ENCODE data around the gene SKIL. TPM values are rescaled to one million over a fixed set of nuclear protein-coding genes. Genes with fewer than 3 reads are reported as not detected.

The SKIL gene
- total RNA-seq, 4 donors from 2014 or later = 44.1 to 75.4 (median 58.9) TPM

GRCh38 chr3:170387950-170388349 is 30.4 kb downstream of the SKIL start:
- peaks cover 0 to 4% of the 10 kb centered on the region in 2 donors for H3K4me1 ChIP-seq
- no peak for DNase-seq
- TF ChIP-seq POLR2A (IDR thresholded peaks at IDR 0.05) (no peak), CTCF (IDR thresholded peaks at IDR 0.05) (peak in 1 of 6 experiments; percentile 7)
- H3K27me3 ChIP-seq = no peaks in the 10 kb centered on the region
- no peak overlapping the region for H3K27ac ChIP-seq
- intact Hi-C loops (cut with DNase I) = no loop called here
- H3K4me3 ChIP-seq (replicated peaks in 1 of 3) = no peak overlapping the region
- H3K9me3 ChIP-seq = no peaks in the 10 kb centered on the region
- H3K36me3 ChIP-seq = peaks cover 28 to 33% of the 10 kb centered on the region in 2 donors

- Histone ChIP-seq H3K9me3 (no peaks in the 10 kb centered on the region), H3K4me1 (no peaks in the 10 kb centered on the region), H3K27ac (no peak overlapping the region), H3K27me3 (no peaks in the 10 kb centered on the region), H3K36me3 (peaks cover 21 to 22% of the 10 kb centered on the region in 2 donors), H3K4me3 (replicated peaks in 1 of 3) (no peak overlapping the region)
- intact Hi-C loops (cut with DNase I) = no loop called here
- DNase-seq = no peak
- no peak for TF ChIP-seq POLR2A (IDR thresholded peaks at IDR 0.05)
- no peak for TF ChIP-seq CTCF (IDR thresholded peaks at IDR 0.05)
- 94 to 97% methylated on average over 4 of the region's 4 CpGs for WGBS, 2 donors
Observed at GRCh38 chr3:170391108-170391507, 33.6 kb downstream of the SKIL start.

GRCh38 chr3:170397685-170398084 is 40.2 kb downstream of the SKIL start:
- Histone ChIP-seq H3K9me3 (no peaks in the 10 kb centered on the region), H3K27me3 (no peaks in the 10 kb centered on the region), H3K36me3 (no peaks in the 10 kb centered on the region), H3K4me1 (peaks cover 0 to 5% of the 10 kb centered on the region in 2 donors), H3K4me3 (replicated peaks in 1 of 3) (no peak overlapping the region), H3K27ac (no peak overlapping the region)
- no peak for DNase-seq
- intact Hi-C loops (cut with DNase I) = no loop called here
- WGBS, 2 donors = 89 to 93% methylated on average over 6 of the region's 6 CpGs
- no peak for TF ChIP-seq POLR2A (IDR thresholded peaks at IDR 0.05)
- no peak for TF ChIP-seq CTCF (IDR thresholded peaks at IDR 0.05)

- H3K4me1 ChIP-seq = no peaks in the 10 kb centered on the region
- TF ChIP-seq CTCF (IDR thresholded peaks at IDR 0.05) (no peak), POLR2A (IDR thresholded peaks at IDR 0.05) (no peak)
- no peaks in the 10 kb centered on the region for H3K36me3 ChIP-seq
- intact Hi-C loops (cut with DNase I) = no loop called here
- H3K27me3 ChIP-seq = no peaks in the 10 kb centered on the region
- H3K9me3 ChIP-seq = no peaks in the 10 kb centered on the region
- DNase-seq = no peak
- no peak overlapping the region for H3K27ac ChIP-seq
- H3K4me3 ChIP-seq (replicated peaks in 1 of 3) = no peak overlapping the region
Observed at GRCh38 chr3:170405101-170405500, 47.6 kb downstream of the SKIL start.

GRCh38 chr3:170410428-170411029 is 53.0 kb downstream of the SKIL start:
- Histone ChIP-seq H3K4me1 (no peaks in the 10 kb centered on the region), H3K36me3 (no peaks in the 10 kb centered on the region), H3K27ac (no peak overlapping the region), H3K4me3 (replicated peaks in 1 of 3) (no peak overlapping the region), H3K27me3 (no peaks in the 10 kb centered on the region), H3K9me3 (no peaks in the 10 kb centered on the region)
- intact Hi-C loops (cut with DNase I) = loop anchor here (5.0 kb wide), 1 partner anchor 98 kb away; no protein-coding TSS in a partner anchor
- TF ChIP-seq CTCF (IDR thresholded peaks at IDR 0.05) (peak in 4 of 6 experiments; percentile 30 to 60 (median 58)), POLR2A (IDR thresholded peaks at IDR 0.05) (no peak)
- WGBS, 2 donors = 57 to 60% methylated on average over 4 of the region's 4 CpGs
- DNase-seq = no peak

Data from thyroid gland (tissue), 4 donors.